H9 (cell line): ENCODE measurements around the gene MINDY2. TPM values are rescaled to one million over a fixed set of nuclear protein-coding genes. Genes with fewer than 3 reads are reported as not detected.

ENCODE experiments used
- DNase-seq: peaks from one replicate; pipeline ENCODE4 v3.0.0-alpha.2; 2017
- H2AFZ ChIP-seq: one replicate; pipeline ENCODE4 v1.6.1; 2013; ENCODE audit warnings: mild to moderate bottlenecking, low read length, control low read depth, moderate library complexity
- H2AK5ac ChIP-seq: 2 replicates; pipeline ENCODE4 v1.6.1; 2013; ENCODE audit warnings: low read length, control low read depth, mixed read lengths; ENCODE audit not compliant: insufficient read length
- H2BK120ac ChIP-seq: one replicate; pipeline ENCODE4 v1.6.1; 2013; ENCODE audit warnings: low read depth, mild to moderate bottlenecking, low read length, control low read depth, inconsistent platforms; ENCODE audit not compliant: poor library complexity, severe bottlenecking
- H2BK12ac ChIP-seq: 2 replicates; pipeline ENCODE4 v1.6.1; 2013; ENCODE audit warnings: low read length, control low read depth, mixed read lengths, low read depth; ENCODE audit not compliant: insufficient read length
- H2BK15ac ChIP-seq: 2 replicates; pipeline ENCODE4 v1.6.1; 2013; ENCODE audit warnings: low read depth, low read length, control low read depth
- H2BK20ac ChIP-seq: one replicate; pipeline ENCODE4 v1.6.1; 2013; ENCODE audit warnings: low read depth, mild to moderate bottlenecking, low read length, control low read depth, inconsistent platforms; ENCODE audit not compliant: poor library complexity, severe bottlenecking
- H2BK5ac ChIP-seq: 2 replicates; pipeline ENCODE4 v1.6.1; 2013; ENCODE audit warnings: low read length, control low read depth, mixed read lengths; ENCODE audit not compliant: insufficient read length
- H3K14ac ChIP-seq: 2 replicates; pipeline ENCODE4 v1.6.1; 2013; ENCODE audit warnings: low read length, control low read depth; ENCODE audit not compliant: insufficient read depth
- H3K18ac ChIP-seq: 2 replicates; pipeline ENCODE4 v1.6.1; 2013; ENCODE audit warnings: low read depth, mild to moderate bottlenecking, mixed read lengths, low read length, control low read depth; ENCODE audit not compliant: insufficient read length
- H3K23ac ChIP-seq: 2 replicates; pipeline ENCODE4 v1.6.1; 2013; ENCODE audit warnings: low read length, control low read depth, mixed read lengths, low read depth; ENCODE audit not compliant: insufficient read length
- H3K23me2 ChIP-seq: 2 replicates; pipeline ENCODE4 v1.6.1; 2013; ENCODE audit warnings: low read depth, mild to moderate bottlenecking, mixed read lengths, low read length, control low read depth; ENCODE audit not compliant: insufficient read length, poor library complexity, severe bottlenecking
- H3K27ac ChIP-seq: 2 replicates; pipeline ENCODE4 v1.5.1; 2013; ENCODE audit warnings: low read length, control low read depth, mixed read lengths, low read depth; ENCODE audit not compliant: insufficient read length
- H3K27me3 ChIP-seq: 2 replicates; pipeline ENCODE4 v1.6.1; 2013; ENCODE audit warnings: low read length, control low read depth, inconsistent platforms; ENCODE audit not compliant: insufficient read depth
- H3K4ac ChIP-seq: 2 replicates; pipeline ENCODE4 v1.6.1; 2013; ENCODE audit warnings: low read depth, mild to moderate bottlenecking, control low read depth, inconsistent platforms, low read length, moderate library complexity
- H3K4me1 ChIP-seq: 2 replicates; pipeline ENCODE4 v1.6.1; 2013; ENCODE audit warnings: low read length, control low read depth, inconsistent platforms; ENCODE audit not compliant: insufficient read depth
- H3K4me2 ChIP-seq: 2 replicates; pipeline ENCODE4 v1.6.1; 2013; ENCODE audit warnings: low read length, control low read depth, mixed read lengths; ENCODE audit not compliant: insufficient read length, insufficient read depth
- H3K56ac ChIP-seq: 2 replicates; pipeline ENCODE4 v1.6.1; 2013; ENCODE audit warnings: low read depth, mild to moderate bottlenecking, mixed read lengths, low read length, control low read depth; ENCODE audit not compliant: insufficient read length
- H3K79me1 ChIP-seq: 2 replicates; pipeline ENCODE4 v1.6.1; 2013; ENCODE audit warnings: low read depth, mild to moderate bottlenecking, moderate library complexity, low read length, control low read depth, inconsistent platforms; ENCODE audit not compliant: insufficient read depth, poor library complexity, severe bottlenecking
- H3K79me2 ChIP-seq: 2 replicates; pipeline ENCODE4 v1.6.1; 2013; ENCODE audit warnings: low read length, control low read depth, inconsistent platforms; ENCODE audit not compliant: insufficient read depth
- H3K9ac ChIP-seq: 2 replicates; pipeline ENCODE4 v1.6.1; 2013; ENCODE audit warnings: low read length, control low read depth, mixed read lengths; ENCODE audit not compliant: insufficient read length; ENCODE audit errors: extremely low read depth
- H3K9me3 ChIP-seq: one replicate; pipeline ENCODE4 v1.6.1; 2013; ENCODE audit warnings: low read depth, low read length, inconsistent platforms; ENCODE audit not compliant: control insufficient read depth
- H3T11ph ChIP-seq: one replicate; pipeline ENCODE4 v1.6.1; 2013; ENCODE audit warnings: mild to moderate bottlenecking, low read length, control low read depth, inconsistent platforms
- H4K20me1 ChIP-seq: one replicate; pipeline ENCODE4 v1.6.1; 2013; ENCODE audit not compliant: control insufficient read depth, insufficient read length, insufficient read depth
- H4K5ac ChIP-seq: 2 replicates; pipeline ENCODE4 v1.6.1; 2013; ENCODE audit warnings: low read depth, mild to moderate bottlenecking, mixed read lengths, low read length, control low read depth; ENCODE audit not compliant: insufficient read length
- H4K8ac ChIP-seq: replicated peaks from 2 replicates; pipeline ENCODE4 v1.6.1; 2013; ENCODE audit warnings: low read length, control low read depth, mixed read lengths, low read depth; ENCODE audit not compliant: insufficient read length
- H4K91ac ChIP-seq: 2 replicates; pipeline ENCODE4 v1.6.1; 2013; ENCODE audit warnings: low read depth, mild to moderate bottlenecking, moderate library complexity, mixed read lengths, low read length, control low read depth; ENCODE audit not compliant: insufficient read length
- H3K27ac Mint-ChIP-seq, 3 experiments: 2 replicates in 2 of 3; 3 replicates in 1 of 3; pipeline ENCODE4 v1.8.0; 2020 to 2021; ENCODE audit warnings: mixed read lengths in 3 of 3, mild to moderate bottlenecking in 1 of 3, moderate library complexity in 1 of 3
- H3K27me3 Mint-ChIP-seq: 2 replicates; pipeline ENCODE4 v1.8.0; 2021; ENCODE audit warnings: low read depth, mild to moderate bottlenecking, moderate library complexity, mixed read lengths
- H3K36me3 Mint-ChIP-seq, 3 experiments: 2 replicates in 2 of 3; 3 replicates in 1 of 3; pipeline ENCODE4 v1.8.0; 2020 to 2021; ENCODE audit warnings: low read depth in 3 of 3, mixed read lengths in 3 of 3; ENCODE audit not compliant: insufficient read depth in 1 of 3
- H3K4me1 Mint-ChIP-seq, 2 experiments: 2 replicates each; pipeline ENCODE4 v1.8.0; 2020; ENCODE audit warnings: mixed read lengths in 2 of 2
- H3K4me3 Mint-ChIP-seq, 2 experiments: 2 replicates in 1 of 2; 3 replicates in 1 of 2; pipeline ENCODE4 v1.8.0; 2020 to 2021; ENCODE audit warnings: mild to moderate bottlenecking in 2 of 2, mixed read lengths in 2 of 2, moderate library complexity in 1 of 2
- H3K9me3 Mint-ChIP-seq, 2 experiments: 2 replicates in 1 of 2; 3 replicates in 1 of 2; pipeline ENCODE4 v1.8.0; 2020; ENCODE audit warnings: mild to moderate bottlenecking in 2 of 2, mixed read lengths in 2 of 2, moderate library complexity in 1 of 2
- WGBS: extraction: QIAGEN DNeasy Blood & Tissue Kit; methylation state at CpG from one replicate; pipeline ENCODE4 v1.1.7; 2013; ENCODE audit warnings: missing lambda C conversion rate, low lambda C conversion rate, mixed read lengths; ENCODE audit not compliant: insufficient read length; ENCODE audit errors: extremely low coverage; 5-methylcytosine and 5-hydroxymethylcytosine counted together
- total RNA-seq: library from RNA; stranded (reverse); gene quantifications from 2 replicates; pipeline ENCODE4 v1.2.1, GENCODE V29; 2021
- TF ChIP-seq, protein P1 (sequence below): fragments of 200-600 bp; sonication (generic); conservative IDR thresholded peaks from 3 replicates; pipeline ENCODE4 v1.8.0; 2021; ENCODE audit warnings: antibody characterized with exemption, mild to moderate bottlenecking

Gene MINDY2
- total RNA-seq, 1 experiment from 2014 or later: 32.3 TPM

DNA sequence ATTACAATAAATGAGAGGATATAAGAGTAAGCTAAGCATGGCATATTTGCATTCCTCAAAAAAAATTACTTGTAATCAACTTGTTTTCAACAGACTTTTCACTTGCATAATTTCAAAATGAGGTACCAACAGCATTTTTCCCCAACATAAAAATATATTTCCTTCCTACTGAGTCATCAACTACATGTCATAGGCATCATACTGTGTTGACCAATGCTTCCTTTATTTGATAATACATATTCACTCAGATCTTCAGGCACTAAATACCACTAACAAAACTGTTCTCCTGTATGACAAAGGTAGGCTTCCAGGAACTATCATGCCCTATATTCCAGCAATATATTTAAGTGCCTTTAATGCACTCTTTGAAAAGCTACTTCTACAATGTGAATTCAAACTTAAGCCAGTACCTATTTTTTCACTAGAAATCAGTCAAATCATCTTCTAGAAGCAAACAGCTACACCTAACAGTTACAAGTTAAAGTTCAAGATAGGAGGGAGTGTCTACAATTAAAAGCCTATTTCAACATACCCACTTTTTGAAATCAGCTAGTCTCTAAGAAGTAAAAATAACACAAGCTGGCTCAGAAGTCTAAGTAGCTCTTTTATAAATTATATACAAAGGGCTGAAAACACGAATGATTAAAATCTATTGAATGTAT lies 32.9 kb upstream of the MINDY2 start:
- Histone ChIP-seq H3K9ac (no peak overlapping the region), H4K91ac (no peak overlapping the region), H2BK20ac (no peak overlapping the region), H2BK12ac (no peak overlapping the region), H3K79me2 (peaks cover 30% of the 10 kb centered on the region; the same call in 1 of the 2 replicates), H2BK120ac (no peak overlapping the region), H3K14ac (no peak overlapping the region), H3K23ac (no peak overlapping the region), H2AK5ac (no peak overlapping the region), H4K20me1 (no peaks in the 10 kb centered on the region), H2BK5ac (no peak overlapping the region), H3K79me1 (peaks cover 7% of the 10 kb centered on the region), H3K23me2 (no peaks in the 10 kb centered on the region), H3K4ac (no peak overlapping the region), H2BK15ac (no peak overlapping the region), H3T11ph (no peak overlapping the region), H3K56ac (no peak overlapping the region), H3K27me3 (no peaks in the 10 kb centered on the region), H3K18ac (no peak overlapping the region), H4K8ac (no peak overlapping the region), H3K4me2 (no peak overlapping the region), H2AFZ (no peak overlapping the region), H3K4me1 (peaks cover 2% of the 10 kb centered on the region; the same call in 1 of the 2 replicates), H3K9me3 (no peaks in the 10 kb centered on the region), H3K27ac (no peak overlapping the region), H4K5ac (no peak overlapping the region)
- TF ChIP-seq, protein P1, sequence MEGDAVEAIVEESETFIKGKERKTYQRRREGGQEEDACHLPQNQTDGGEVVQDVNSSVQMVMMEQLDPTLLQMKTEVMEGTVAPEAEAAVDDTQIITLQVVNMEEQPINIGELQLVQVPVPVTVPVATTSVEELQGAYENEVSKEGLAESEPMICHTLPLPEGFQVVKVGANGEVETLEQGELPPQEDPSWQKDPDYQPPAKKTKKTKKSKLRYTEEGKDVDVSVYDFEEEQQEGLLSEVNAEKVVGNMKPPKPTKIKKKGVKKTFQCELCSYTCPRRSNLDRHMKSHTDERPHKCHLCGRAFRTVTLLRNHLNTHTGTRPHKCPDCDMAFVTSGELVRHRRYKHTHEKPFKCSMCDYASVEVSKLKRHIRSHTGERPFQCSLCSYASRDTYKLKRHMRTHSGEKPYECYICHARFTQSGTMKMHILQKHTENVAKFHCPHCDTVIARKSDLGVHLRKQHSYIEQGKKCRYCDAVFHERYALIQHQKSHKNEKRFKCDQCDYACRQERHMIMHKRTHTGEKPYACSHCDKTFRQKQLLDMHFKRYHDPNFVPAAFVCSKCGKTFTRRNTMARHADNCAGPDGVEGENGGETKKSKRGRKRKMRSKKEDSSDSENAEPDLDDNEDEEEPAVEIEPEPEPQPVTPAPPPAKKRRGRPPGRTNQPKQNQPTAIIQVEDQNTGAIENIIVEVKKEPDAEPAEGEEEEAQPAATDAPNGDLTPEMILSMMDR: no peak
- peaks cover 40 to 42% of the 10 kb centered on the region in 2 experiments for H3K4me1 Mint-ChIP-seq
- no peaks in the 10 kb centered on the region for H3K9me3 Mint-ChIP-seq
- no peak overlapping the region for H3K4me3 Mint-ChIP-seq
- DNase-seq: no peak
- H3K27me3 Mint-ChIP-seq: no peaks in the 10 kb centered on the region
- WGBS: no CpG with 5 or more reads among the region's 1 CpG
- H3K36me3 Mint-ChIP-seq: no peaks in the 10 kb centered on the region
- 0 out of 7 replicates have a peak overlapping the region, but pooled peaks of 1 of the 3 experiments have one; percentile 68 for H3K27ac Mint-ChIP-seq
